ENCODE results near the gene ACP7.
"Not testable (repeated sequence)": the region's sequence is repeated elsewhere in the genome, so short reads cannot be mapped to it uniquely, and the experiment has no call there.

The ACP7 gene

DNA sequence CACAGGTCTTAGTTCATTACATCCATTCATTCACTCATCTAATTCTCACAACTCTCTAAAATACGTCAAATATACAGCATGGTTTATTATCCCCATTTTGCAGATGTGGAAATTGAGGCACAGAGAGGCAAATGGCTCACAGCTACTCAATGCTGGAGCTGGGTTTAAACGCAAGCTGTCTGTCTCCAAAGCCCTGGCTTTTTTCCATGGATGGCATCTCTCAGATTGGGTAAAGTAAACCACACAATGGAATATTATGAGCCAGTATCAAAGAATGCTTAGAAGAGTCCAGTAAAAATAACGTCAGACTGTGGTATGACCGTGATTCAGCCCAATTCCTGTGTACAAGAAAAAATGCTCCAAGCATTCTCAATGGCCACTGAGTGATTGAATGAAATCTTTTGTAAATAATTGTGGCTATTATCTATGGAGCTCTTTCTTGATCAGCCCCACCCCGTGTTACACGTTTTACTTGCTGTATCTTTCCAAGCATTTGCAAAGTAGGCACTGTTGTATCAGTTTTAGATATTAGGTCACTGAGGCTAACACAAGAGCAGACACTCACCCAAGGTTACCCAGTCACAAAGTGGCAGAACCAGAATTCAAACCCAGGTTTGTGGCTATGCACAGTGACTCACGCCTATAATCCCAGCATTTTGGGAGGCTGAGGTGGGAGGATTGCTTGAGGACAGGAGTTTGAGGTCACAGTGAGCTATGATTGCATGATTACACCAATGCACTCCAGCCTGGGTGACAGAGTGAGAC is 5.5 kb upstream of the ACP7 start:
- no peak for DNase-seq

DNA sequence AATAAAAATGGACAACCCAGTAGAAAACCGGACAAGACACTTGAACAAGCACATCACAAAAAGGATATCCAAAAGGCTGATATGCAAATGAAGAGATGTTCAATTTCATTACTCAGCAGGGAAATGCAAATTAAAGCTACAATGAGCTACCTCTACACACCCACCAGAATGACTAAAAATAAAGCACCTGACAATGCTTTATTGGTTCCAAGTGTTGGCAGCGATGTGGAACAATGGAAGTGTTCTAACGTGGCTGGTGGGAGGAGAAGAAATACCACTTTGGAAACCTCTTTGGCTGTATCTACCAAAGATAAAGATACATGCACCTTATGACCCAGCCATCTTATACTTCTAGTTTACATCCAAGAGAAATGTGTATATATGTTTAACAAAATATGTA is 3.7 kb upstream of the ACP7 start:
- DNase-seq = no peak

DNA sequence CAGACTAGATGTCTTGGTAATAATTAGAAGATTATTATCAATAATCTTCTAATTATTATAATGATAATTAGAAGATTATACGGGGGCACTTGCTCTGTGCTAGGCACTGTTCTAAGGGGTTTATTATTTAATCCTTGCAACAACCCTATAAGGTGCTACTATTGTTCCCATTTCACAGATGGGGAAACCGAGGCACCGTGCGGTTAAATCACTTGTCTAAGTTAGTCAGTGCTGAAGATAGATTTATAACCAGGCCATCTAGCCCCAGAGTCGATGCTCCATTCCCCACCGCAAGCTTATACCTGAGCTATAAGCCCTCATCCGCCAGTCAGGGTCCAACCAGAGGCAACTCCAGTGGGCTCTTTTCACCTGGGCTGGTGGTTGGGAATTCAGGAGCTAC is 2.0 kb upstream of the ACP7 start:
- no peak for DNase-seq

- DNase-seq = no peak
Measured at GRCh38 chr19:39082745-39083598, 1.2 kb upstream of the ACP7 start.

- no peak for DNase-seq
Measured at GRCh38 chr19:39083599-39083982, 577 bp upstream of the ACP7 start.

DNA sequence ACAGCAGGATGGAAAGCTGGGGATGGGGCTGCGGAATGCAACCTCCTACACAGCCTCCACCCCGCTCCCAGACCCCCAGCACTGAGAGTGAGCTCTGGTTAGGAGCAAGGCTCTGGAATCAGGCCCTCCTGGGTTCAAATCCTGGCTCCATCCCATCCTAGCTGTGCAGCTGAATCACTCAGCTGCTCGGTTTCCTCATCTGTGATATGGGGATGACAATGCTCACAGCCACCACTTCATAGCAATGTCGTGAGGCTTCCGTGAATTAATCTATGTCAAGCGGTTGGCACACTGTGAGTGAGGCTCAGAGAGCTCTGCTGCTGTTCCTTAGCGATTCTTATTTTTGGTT is 538 bp downstream of the ACP7 start:
- DNase-seq = no peak

GRCh38 chr19:39085392-39085791 is 1.2 kb downstream of the ACP7 start:
- no peak for DNase-seq

GRCh38 chr19:39086386-39086785 is 2.2 kb downstream of the ACP7 start:
- no peak for DNase-seq

- DNase-seq = no peak
Measured at GRCh38 chr19:39087907-39088686, 3.9 kb downstream of the ACP7 start.

DNA sequence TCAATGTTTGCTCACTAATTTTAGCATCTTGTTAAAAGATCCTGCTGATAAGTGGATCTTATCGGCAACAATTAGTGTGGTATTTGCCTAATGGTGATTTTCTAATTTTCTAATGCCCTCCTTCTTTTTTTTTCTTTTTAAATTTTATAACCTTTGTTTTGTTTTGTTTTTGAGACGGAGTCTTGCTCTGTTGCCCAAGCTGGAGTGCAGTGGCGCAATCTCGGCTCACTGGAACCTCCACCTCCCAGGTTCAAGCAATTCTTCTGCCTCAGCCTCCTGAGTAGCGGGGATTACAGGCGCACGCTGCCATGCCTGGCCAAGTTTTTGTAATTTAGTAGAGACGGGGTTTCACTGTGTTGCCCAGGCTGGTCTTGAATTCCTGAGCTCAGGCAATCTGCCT is 5.8 kb downstream of the ACP7 start:
- not testable (repeated sequence) for DNase-seq

GRCh38 chr19:39090881-39091280 is 6.7 kb downstream of the ACP7 start:
- no peak for DNase-seq

GRCh38 chr19:39095799-39096540 is 11.8 kb downstream of the ACP7 start:
- DNase-seq = not testable (repeated sequence)

DNA sequence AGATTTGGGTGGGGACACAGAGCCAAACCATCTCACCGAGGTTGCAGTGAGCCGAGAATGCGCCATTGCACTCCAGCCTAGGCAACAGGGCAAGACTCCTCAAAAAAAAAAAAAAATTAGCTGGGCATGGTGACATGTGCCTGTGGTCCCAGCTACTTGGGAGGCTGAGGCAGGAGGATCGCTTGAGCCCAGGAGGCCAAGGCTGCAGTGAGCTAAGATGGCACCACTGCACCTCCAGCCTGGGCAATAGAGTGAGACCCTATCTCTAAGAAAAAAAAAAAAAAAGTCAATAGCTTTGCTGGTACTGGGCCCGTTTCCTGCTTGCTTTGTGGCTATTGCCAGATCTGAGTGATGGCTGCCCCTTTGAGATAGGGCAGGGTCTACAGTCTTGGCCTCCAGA is 13.1 kb downstream of the ACP7 start:
- DNase-seq = no peak

DNA sequence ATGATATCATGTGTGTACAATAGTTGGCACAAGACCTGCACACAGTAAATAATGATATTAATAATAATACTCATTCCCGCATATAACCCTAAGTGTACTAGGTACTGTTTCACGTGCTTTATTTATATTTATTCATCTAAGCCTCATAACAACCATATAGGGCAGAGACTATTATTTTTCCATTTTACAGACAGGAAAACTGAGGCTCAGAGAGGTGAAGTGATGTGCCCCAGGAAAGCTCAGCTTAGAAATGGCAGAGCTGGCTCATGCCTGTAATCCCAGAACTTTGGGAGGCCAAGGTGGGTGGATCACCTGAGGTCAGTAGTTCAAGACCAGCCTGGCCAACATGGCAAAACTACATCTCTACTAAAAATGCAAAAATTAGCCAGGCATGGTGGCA is 13.6 kb downstream of the ACP7 start:
- DNase-seq = no peak

- DNase-seq = no peak
Measured at GRCh38 chr19:39098365-39099269, 14.4 kb downstream of the ACP7 start.

- no peak for DNase-seq
Measured at GRCh38 chr19:39099341-39099740, 15.2 kb downstream of the ACP7 start.

GRCh38 chr19:39100500-39101166 is 16.5 kb downstream of the ACP7 start:
- DNase-seq = no peak

- no peak for DNase-seq
Measured at GRCh38 chr19:39103151-39103550, 19.0 kb downstream of the ACP7 start.

DNA sequence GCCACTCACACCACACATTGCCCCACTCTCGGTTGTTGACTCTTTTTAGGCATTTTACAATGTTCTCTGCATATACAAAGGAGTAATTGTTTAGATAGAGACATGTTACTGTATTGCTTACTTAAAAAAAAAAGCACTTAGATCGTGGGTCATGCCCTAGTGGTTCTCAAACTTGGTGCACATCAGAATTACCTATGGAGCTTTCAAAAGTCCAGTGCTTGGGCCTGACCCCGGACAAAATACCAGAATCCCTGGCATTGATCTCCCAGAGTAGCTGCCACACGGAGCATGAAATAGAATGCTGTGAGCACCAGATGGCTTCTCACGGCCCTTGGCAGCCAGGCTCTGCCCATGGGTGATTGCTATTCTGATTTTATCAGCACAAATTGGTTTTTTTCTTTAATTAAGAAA is 20.0 kb downstream of the ACP7 start:
- no peak for DNase-seq

GRCh38 chr19:39106194-39106593 is 22.0 kb downstream of the ACP7 start:
- no peak for DNase-seq

DNA sequence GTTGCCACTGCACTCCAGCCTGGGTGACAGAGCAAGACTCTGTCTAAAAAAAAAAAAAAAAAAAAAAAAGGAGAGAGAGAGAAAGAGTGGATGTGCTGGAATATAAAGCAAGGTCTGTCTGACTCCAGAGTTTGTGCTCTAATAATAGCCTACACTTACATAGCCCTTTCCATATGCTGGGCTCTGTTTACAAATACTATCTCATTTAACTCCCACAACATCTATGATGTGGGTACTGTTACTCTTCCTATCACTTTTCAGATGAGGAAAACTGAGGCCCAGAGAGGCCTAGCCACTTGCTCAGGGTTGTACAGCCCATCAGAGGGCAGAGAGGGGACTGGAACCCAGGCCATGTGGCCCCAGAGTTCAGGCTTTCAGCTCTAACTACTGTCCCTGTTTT is 25.5 kb downstream of the ACP7 start:
- no peak for DNase-seq

All from NCI-H1105 (cell line).